Activated CD4-positive, alpha-beta T cell treated with anti-CD3 and anti-CD28 coated beads, Interleukin-2, amount 50 U/mL, for 4 hours (primary cell): ENCODE measurements around the gene TNIP1.
A peak's percentile ranks its signal among the peaks of the same experiment; 100 is the strongest.

Experiments
- DNase-seq, 2 experiments: peaks; one replicate each; pipeline ENCODE4 v3.0.0-alpha.2; 2020

TNIP1 gene, protein sequence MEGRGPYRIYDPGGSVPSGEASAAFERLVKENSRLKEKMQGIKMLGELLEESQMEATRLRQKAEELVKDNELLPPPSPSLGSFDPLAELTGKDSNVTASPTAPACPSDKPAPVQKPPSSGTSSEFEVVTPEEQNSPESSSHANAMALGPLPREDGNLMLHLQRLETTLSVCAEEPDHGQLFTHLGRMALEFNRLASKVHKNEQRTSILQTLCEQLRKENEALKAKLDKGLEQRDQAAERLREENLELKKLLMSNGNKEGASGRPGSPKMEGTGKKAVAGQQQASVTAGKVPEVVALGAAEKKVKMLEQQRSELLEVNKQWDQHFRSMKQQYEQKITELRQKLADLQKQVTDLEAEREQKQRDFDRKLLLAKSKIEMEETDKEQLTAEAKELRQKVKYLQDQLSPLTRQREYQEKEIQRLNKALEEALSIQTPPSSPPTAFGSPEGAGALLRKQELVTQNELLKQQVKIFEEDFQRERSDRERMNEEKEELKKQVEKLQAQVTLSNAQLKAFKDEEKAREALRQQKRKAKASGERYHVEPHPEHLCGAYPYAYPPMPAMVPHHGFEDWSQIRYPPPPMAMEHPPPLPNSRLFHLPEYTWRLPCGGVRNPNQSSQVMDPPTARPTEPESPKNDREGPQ

DNA sequence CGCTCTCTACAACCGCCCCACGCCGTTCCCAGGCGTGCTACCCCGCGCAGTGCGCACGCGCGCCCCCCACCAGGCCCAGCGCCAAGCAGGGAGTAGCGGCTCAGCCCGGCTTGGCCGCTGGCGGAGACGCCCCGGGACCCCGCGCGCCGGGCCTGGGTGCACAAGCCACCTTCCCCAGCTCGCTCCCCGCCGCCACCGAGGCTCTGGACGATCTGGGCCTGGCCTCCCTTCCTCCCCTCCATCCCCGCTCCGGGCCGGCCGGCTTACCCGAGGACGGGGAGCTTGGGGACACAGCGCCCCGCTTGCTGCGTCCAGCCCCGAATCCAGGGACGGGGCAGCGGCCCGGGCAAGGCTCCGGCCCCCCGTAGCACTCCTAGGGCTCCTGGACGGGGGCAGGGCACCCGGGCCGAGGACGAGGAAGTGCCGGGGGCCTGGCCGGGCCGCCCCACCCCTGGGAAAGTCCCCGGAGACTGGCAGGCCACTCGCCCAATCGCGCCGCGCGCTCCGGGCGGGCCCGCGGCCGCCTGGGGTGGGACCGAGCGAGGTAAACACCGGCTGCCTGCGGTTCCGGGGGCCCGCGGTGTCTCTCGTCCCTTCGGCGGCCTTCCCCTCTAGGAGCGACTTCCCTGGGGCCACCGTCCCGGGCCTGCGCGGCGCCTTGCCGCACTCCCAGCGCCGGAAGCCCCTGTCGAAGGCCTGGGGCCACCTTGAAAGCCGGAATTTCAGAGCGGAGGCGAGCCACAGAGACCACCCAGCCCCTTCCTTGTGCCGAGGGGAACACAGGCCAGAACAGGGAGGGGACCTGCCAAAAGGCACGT lies at the start of gene TNIP1:
Gene TNIP1 (minus strand): TSS at position 422 of the 818 bp plus-strand sequence. CDS start 15,939 bp downstream, outside the sequence.
- DNase-seq: peak; percentile 86 to 87

DNA sequence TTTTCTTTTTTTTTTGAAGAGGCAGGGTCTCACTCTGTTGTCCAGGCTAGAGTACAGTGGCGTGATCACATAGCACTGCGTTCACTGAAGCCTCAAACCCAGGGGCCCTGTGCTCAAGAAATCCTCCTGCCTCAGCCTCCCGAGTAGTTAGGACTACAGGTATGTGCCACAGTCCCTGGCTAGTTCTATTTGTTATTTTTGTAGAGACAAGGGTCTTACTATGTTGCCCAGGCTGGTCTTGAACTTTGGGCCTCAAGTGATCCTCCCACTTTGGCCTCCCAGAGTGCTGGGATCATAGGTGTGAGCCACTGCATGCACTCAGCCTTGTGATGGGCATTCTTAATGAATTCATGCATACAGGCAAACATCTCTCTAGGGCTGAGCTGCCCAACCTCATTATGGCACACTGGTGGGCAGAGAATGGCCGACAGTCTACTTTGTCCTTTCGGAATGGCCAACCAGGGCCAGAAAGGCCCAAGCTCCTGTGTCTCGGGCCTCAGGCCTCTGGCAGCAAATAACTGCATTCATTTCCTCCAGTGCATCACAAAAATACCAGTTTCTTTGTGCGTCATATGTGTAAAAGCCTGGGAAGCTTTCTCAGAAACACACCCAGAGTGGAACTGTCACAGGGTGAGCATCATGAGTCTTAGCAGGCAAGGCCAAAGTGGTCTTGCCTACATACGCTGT lies 49.5 kb upstream of the TNIP1 start:
- no peak for DNase-seq

DNA sequence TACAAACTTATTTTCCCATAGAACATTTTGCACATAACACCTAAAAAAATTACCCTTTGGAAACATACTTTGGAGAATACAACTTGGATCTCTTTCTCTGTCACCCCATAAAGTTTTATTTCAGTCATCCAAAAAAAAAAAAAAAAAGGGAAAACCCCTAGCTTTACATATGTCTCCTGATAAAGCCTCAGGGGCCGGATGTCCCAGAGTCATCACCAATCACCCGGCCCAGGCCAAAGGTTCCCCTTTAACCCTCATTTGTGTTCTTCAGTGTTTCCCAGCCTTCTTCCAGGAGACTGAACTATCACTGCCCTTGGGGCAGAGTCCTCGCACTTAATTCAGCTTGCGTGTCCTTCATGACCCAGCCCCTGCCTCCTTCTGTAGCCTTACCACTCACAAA lies 48.0 kb upstream of the TNIP1 start:
- DNase-seq: no peak

DNA sequence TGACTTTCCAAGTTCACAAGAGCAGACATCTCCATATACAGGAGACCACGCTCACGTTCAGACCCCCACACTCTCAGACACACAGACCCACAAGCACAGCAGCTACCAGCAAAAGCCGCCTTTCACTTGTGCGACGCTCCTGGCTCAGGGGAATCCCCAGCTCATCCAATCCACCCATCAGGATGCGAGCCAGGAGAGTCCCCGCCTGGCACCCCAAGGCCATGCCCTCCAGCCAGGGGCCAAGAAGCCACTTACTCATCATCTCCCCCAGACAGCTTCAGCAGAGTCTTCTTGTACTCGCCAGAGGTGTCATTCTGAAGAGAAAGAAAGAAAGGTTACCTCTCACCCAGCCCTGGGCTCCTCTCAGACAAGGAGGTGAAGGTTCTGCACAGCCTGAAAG lies 47.1 kb upstream of the TNIP1 start:
- DNase-seq: no peak

DNA sequence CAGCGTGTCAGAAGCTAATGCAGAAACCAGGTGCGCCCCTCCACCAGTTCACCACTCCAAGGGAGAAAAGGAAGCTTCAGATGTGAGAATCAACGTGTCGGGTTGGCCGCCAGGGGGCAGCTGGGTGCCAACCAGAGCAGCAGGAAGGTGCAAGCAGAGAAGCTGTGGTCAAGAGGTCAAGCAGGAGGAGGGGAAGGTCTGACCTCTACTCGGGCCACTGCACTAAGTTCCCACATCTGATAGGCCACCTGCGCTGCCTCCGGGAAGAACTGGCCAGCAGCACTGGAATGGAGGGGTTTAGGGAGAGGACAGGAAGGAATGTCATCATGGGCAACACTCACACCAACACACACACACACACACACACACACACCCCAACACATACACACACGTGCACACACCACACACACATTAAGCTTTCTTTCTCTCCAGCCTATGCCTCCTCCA lies 45.4 kb upstream of the TNIP1 start:
- peak; percentile 60 to 63 for DNase-seq

DNA sequence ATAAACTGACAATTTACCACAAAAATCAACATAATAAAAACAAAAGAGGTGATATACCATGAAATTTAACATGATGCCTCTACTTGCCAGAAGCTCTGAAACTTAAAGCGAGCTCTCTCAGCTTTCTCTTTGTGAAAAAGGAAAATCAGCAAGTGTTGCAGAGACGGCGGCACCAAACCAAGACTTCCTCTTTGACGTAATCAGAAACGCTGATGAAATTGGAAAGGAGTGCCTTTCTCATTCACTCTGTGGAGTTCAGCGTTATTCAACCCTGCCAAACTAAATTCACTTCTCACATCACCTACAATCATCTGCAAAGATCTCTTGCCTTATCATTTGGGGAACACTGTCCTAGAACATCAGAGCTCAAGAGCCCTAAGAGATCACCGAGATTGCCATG lies 44.6 kb upstream of the TNIP1 start:
- no peak for DNase-seq

DNA sequence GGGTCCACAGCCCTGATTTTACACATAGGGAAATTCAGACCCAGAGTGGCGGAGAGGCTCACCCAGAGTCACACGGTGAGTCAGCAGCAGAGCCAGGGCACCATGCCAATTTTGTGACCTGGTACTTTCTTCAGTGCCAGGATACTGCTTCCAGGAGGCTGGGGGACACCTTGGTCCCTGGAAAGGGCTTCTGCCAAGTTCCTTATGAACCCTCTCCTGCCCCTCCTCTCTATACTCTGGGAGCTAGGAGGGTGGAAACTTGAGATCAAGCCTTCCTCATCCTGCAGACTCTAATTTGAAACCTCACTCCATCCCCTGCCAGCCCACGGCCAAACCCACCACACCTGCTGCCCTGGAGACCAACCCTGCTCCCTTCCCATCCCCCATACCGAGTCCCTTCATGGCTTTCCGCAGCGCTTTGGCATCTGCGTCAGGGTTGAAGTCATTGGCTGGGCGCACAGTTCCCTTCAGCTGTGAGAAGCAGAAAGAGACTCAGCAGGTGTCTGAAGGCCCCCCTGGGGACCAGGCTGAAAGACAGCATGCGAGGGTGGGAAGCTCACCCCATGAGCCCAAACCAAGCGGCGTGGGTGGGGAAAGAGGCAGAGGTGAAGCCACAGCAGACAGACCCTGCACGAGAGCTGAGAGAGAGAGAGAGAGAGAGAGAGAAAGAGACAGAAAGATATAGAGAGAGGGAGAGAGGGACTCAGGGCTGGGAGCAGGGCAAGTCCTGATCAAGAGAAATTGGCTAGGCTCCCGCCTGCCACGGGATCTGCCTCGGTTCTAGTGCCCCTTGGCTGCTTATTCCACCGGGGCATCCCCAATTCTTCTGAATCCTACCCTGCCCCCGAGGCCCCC lies 43.3 kb upstream of the TNIP1 start:
- no peak for DNase-seq

DNA sequence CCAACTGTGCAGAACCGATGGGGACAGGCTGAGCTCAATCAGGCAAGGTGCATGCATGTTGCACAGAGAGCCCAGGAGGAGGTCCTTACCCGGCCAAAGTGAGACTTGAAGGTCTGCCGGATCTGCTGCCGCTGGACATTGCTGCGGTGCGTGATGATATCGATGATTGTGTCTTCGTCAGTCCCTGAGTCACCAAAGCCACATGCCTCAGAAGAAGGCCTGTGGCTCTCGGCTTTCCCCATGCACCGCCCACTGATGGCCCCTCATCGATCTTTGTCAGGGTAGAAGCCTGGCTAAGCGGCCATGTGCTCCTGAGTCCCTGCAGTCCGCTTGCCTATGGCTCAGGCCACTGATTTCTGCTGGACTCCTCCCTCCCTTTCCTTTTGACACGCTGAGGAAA lies 42.0 kb upstream of the TNIP1 start:
- no peak for DNase-seq

DNA sequence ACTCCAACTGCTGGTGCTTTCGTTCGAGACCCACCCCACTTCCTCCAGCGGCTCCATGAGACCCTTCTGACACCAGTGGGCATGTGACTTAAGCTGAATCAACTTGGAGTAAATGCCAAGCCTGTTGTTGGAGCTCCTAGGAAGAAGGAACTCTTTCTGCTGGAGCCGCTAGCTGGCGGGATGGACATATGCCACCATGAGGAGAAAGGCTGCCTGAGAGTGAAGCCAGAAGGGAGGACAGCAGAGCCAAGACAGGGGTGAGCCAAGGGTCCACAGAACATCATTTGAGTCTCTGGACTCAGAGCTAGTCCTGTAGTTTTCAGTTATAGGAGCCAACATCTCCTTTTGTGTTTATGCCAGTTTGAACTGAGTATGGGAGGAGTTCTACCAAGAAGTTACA lies 40.8 kb upstream of the TNIP1 start:
- DNase-seq: no peak

DNA sequence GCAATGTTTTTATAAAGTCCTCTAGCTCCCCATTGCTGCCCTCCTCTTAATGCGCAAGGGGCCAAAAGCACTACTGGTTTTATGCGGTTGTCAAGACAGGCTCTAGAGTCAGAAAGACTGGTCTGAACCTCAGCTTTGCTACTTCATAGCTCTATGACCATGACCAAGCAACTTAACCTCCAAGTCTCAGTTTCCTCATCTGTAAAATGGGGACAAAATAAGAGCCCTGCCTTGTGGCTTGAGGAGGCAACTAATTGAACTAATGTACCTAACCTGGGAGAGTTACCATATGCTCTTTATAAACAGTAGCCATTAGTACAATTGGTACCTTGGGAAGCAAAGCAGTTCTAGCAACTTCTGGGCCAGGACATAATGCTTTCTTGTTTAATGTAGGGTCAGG lies 40.3 kb upstream of the TNIP1 start:
- DNase-seq: no peak

DNA sequence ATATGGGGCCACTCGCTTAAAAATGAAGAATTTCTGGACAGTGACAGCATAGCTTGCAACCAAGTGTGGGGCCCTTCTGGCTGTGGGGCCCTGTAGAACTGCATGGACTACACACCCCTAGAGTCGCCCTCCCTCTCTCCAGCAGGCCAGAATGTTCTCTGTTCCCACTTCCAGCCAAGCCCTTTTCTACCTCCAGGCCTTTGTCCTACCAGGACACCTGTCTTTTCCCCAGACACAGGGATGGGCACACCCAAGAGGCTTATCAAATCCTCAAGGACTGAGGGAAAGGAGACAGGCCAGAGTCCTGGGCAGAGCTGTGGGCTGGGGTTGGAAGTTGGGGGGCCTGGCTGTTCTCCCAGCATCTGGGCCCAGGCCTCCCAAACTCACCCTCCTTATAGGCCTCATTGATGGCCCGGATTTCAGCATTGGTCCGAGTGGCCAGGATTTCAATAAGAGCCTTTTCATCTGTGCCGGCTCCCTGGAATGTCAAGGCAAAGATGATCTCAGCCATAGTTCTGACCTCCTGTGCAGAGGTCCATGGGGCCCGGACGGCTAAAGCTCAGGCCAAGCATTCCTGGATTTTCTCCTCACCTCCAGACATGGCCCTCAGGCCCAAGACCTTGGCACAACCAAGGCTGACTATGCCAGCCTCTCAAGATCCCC lies 38.2 kb upstream of the TNIP1 start:
- no peak for DNase-seq

DNA sequence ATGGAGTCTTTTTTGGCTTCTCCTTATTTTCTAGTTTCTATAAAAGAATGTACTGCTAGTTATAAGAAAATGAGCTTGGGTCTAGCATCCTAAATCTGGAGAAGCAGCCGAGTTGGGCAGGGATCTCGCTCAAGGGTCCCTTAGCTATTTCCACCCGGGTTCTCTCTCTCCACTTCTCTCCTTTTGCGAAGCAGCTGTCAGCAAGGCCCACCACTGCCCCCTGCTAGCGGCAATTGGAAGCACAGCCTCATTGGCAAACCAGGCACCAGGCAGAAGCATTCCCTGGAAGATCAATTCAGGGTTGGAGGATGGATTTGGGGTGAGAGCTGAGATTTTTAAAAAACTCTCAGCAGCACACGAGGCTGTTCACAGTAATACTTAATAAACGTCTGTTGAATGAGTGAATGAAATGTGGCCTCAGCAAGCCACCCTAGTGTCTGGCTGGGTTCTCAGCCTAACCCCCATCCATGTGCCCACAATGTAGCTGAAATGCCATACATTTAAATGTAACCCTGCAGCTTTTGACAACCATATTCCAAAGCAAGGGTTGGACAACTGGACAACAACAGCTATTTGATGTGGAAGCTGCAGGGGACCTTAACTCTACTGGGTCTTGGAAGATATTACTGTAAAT lies 34.6 kb upstream of the TNIP1 start:
- DNase-seq: peak; percentile 73 to 78

DNA sequence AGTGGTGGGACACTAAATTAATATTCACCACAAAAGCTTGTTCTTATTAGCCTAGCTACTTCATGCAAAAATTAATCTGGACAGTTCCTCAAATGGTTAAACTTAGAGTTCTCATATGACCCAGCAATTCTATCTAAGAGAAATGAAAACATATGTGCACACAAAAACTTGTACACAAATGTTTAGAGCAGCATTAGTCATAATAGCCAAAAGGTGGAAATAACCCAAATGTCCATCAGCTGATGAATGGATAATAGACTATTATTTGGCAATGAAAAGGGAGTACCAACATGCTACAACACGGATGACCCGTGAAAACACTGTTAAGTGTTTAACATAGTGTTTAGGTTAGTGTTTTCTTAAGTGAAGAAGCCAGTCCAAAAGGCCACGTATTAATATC lies 32.8 kb upstream of the TNIP1 start:
- DNase-seq: no peak

DNA sequence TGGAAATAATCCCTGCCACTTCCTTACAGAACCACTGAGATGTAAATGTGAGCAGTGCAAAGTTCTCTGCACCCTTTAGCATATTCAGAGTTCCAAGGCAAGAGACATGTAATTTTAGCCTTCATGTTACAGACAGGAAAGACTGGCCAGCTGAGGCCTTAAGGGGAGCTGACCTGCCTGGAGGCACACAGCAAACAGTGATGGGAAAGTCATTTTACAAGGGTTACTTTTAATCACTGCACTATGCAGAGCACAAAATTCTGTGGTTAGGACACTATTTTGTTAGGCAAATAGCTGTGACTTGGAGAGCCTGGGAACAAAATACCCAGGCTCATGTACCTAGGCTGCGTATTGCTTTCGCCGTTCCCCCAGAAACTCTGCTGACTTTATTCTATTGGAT lies 30.2 kb upstream of the TNIP1 start:
- DNase-seq: no peak

DNA sequence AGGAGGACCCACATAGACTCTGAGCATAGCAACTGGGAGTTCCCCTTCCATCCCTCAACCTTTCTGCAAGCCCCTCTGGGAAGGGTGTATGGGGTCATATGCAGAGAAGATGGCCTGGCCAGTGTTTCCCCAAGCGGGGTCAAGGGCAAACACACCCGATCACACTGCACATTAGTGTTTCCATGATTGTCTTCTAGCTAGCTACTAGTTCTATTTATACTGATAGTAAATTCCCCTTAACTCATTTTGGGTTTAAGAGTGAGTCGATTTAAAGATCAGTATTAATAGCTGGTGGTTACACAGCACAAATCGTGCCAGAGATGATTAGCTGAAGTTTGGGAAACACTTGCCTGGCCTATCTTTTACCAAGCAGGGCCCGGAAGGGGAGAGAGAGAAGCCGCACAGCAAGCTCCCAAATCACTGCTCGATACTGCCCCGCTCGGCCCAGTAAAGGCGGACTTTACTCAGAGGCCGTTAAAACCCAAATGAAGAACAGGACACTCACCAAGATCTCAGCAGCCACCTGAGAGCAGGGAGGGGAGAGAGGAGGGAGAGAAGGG lies 29.4 kb upstream of the TNIP1 start:
- no peak for DNase-seq

DNA sequence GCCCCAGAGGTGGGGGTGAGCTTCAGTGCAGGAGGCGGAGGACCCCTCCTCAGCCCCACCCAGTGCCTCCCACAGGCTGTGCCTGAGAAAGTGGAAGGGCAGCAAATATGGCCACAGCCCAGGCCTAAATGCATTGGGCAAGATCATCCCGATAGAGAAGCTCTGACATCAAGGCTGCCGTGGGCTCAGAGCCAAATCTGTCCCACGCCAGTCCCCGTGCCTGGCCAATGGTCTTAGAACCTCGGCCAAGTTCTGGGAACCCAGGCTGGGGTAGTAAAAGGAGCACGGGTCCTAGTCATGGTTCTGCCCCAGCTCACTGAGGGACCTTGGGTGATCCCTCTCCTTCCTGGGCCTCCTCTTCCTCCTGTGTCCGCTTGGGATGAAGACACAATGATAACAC lies 27.7 kb upstream of the TNIP1 start:
- no peak for DNase-seq

DNA sequence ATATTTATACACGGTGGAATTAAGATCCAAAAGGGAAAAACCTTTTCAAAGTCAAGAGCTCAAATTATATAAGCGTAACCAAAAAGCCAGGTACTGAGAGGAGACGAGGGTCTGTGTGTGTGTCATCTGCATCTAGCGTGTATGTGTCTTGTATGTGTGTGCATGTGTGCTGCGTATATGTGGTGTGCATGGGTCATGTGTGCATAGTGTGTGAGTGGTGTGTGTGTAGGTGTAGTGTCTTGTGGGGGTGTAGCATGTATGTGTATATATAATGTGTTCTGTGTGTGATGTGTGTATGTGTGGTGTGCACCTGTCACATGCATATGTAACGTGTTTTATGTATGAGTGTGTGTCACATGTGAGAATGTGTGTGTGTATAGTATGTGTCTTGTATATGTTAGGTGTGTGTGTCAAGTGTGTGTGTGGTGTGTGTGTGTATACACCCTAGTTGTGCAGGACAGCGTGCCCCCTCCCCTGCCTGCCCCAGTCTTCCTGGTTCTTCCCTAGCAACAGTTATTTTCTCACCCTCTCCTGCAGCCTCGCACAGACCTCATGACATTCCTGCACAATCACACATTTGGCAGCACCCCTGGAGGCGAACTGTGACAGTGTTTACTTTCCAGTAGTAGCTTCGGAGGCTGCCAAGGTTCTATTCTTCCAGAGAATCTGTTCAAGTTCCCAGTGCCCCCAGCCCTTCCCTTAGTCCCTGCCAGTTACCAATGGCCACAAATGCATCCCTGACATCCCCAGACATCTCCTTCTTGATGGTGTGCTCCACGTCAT lies 27.1 kb upstream of the TNIP1 start:
- DNase-seq: no peak

DNA sequence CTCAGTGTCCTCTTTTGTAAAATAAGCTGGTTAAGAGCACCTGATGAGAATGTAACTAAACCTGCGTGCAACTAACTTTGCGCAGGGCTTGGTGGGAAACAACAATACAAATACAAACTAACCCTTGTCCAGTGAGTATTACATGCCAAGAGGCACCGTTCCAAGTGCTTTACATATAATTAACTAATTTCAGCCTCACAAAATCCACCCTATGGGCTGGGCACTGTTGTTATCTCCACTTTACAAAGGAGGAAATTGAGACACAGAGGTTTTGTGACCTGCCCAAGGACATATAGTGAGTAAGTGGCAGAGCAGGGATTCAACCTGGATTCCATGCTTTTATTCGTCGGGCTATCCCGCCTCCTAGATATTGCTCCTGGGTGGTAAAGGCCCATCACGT lies 26.2 kb upstream of the TNIP1 start:
- no peak for DNase-seq

DNA sequence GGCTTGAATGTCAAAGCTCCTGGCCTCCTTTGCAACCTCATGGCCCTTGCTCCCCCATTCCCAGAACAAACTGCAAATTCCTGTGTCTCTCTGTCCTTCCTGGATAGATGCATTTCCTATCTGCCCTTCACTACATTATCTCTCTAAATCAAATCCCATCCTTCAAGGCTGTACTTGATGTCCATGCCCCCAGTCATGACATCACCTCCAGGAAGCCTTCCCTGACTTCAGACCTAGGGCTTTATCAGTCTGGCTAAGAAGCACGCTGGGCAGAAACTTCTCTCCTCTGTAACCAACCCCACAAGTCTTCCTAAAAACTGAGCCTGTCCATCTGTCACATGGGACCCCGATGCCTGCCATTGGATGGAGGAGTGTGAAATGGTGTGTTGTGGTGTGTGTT lies 25.7 kb upstream of the TNIP1 start:
- no peak for DNase-seq

DNA sequence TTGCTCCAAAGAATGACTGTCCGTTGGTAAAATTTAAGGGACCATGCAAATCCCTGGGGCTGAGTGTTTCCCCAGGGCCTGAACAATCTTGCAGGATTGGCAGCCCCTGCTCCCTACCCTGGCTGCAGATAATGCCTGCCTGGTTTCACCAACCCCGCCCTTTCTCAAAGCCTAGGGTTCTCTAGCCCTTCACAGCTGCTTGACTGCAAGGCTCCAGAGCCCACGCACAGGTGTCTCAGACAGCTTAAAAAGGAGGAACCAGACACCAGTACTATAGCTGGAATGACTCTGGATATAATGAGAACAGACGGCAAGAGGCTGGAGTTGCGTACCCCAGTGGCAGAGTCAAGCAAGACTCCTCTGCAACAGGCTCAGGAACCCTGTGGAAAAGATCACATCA lies 25.2 kb upstream of the TNIP1 start:
- DNase-seq: no peak
